BLaER1 (cell line): ENCODE measurements around the gene NR2E1.
A peak's percentile ranks its signal among the peaks of the same experiment; 100 is the strongest.

Experiments
- H3K27ac ChIP-seq: shearing (Covaris generic); formaldehyde crosslinking; 2 replicates; pipeline ENCODE4 v1.8.1; 2022
- H3K27me3 ChIP-seq: shearing (Covaris generic); formaldehyde crosslinking; 2 replicates; pipeline ENCODE4 v1.8.1; 2022
- H3K36me3 ChIP-seq: shearing (Covaris generic); formaldehyde crosslinking; 2 replicates; pipeline ENCODE4 v1.8.1; 2022
- H3K4me1 ChIP-seq: shearing (Covaris generic); formaldehyde crosslinking; 2 replicates; pipeline ENCODE4 v1.8.1; 2022
- H3K4me2 ChIP-seq: shearing (Covaris generic); formaldehyde crosslinking; 2 replicates; pipeline ENCODE4 v1.8.1; 2022
- H3K4me3 ChIP-seq: shearing (Covaris generic); formaldehyde crosslinking; 2 replicates; pipeline ENCODE4 v1.8.1; 2022
- H3K9ac ChIP-seq: shearing (Covaris generic); formaldehyde crosslinking; 2 replicates; pipeline ENCODE4 v1.8.1; 2022
- H3K9me3 ChIP-seq: shearing (Covaris generic); formaldehyde crosslinking; 2 replicates; pipeline ENCODE4 v1.8.1; 2022
- H4K20me1 ChIP-seq: shearing (Covaris generic); formaldehyde crosslinking; 2 replicates; pipeline ENCODE4 v1.8.1; 2022
- Cebpa-rat ChIP-seq: shearing (Covaris generic); IDR thresholded peaks from 2 replicates; pipeline ENCODE4 v1.8.1; 2022

Gene NR2E1

DNA sequence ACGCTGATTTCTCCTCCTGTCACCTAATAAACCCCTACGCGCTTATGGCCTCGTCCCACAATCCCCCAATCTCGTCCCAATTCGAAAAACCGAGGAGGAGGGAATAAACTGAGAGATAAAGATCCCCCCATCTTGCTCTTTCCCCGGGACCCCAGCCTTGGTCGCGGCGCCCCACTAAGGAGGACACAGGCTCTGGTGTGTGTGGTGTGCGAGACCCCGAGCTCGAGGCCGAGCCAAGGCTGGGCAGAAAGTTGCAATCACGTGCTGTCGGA lies 1.3 kb upstream of the NR2E1 start:
- Histone ChIP-seq H3K9me3 (peaks cover 45% of the 10 kb centered on the region), H3K4me2 (peak overlapping the region; percentile 15), H4K20me1 (peaks cover 99% of the 10 kb centered on the region), H3K4me3 (peak overlapping the region; percentile 32; the same call in 1 of the 2 replicates), H3K36me3 (no peaks in the 10 kb centered on the region), H3K9ac (no peak overlapping the region), H3K27ac (no peak overlapping the region), H3K27me3 (peaks cover 100% of the 10 kb centered on the region), H3K4me1 (peaks cover 10% of the 10 kb centered on the region)
- TF ChIP-seq Cebpa-rat: no peak

DNA sequence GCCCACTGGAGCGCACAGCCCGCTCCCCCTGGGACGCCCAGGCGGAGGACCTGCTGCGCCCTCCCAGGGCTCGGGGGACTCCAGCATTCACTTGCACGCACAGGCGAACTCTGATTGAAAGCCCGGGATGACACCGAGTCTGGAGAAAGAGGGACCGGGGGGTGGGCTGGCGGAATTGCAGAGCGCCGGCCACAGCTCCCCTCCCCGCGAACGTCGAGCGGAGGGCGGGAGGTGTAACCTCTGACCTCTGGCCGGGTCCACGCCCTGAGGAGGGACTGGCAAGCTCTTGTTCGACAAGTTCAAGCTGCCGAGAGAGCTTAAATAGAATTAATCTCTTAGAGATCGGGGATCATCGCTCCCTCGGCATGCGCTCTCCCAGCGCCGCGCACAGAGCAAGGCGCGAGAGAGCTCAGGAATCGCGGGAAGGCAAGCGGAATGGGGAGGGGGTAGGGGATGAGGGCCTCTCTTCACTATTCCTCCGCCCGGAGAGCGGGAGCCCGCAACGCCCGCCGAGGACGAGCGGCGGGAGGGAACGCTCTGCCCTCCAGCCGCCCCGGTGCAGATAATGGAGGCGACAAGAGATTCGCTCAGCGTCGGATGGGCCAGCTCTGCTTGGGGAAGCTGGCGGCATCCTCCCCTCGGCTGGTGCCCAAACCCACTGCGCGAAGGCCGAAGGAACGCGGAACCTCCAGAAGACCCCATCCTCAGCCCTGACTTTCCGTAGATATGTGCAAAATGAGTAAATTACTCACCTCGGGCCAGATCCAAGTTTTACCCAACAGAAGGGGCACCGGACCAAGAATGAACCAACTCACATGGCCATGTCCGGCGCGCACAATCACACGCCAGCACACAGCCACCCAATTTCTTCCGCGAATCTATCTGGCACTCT lies 761 bp upstream of the NR2E1 start:
- H3K36me3 ChIP-seq: no peaks in the 10 kb centered on the region
- H3K4me1 ChIP-seq: peaks cover 10% of the 10 kb centered on the region
- no peak overlapping the region for H3K9ac ChIP-seq
- peak overlapping the region; percentile 32; the same call in 1 of the 2 replicates for H3K4me3 ChIP-seq
- peak overlapping the region; percentile 15 for H3K4me2 ChIP-seq
- H3K9me3 ChIP-seq: peaks cover 51% of the 10 kb centered on the region
- no peak for TF ChIP-seq Cebpa-rat
- peaks cover 99% of the 10 kb centered on the region for H4K20me1 ChIP-seq
- H3K27ac ChIP-seq: no peak overlapping the region
- peaks cover 100% of the 10 kb centered on the region for H3K27me3 ChIP-seq

DNA sequence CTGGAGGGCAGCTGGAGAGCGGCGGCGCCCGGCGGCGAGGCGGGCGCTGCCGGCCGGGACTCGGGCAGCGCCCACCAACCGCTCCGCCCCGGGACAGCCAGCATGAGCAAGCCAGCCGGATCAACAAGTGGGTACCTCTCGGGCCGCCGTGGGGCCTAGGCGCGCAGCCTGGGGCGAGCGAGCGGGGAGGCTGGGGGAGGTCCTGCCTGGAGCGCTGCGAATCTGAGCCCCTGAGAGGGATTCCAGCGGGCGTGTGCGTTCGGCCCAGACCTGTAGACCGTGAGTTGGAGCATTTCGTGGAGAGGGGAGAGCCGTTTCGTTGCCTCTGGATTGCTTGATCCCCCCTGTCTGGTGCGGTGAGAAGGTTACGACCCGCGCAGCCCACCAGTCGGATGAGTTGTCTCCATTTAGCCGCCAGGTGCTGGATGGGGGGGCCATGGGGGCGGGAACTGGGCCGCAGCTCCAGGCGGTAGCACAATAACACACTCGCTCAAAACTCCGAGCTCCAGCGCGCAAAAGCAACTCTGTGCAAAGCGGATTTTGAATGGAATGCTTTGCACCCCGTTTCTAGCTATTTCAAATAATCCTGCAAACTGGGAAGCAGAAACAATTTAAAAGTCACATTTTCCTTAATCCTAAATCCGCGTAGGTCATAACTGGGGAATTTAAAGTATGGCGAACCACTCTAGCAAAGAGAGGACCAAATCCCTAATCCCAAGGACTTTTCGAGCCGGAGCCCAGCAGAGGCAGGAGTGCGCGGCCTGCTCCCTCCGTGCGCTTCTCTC lies 1.0 kb downstream of the NR2E1 start:
- H3K27ac ChIP-seq: no peak overlapping the region
- H3K27me3 ChIP-seq: peaks cover 100% of the 10 kb centered on the region
- peaks cover 10% of the 10 kb centered on the region for H3K4me1 ChIP-seq
- TF ChIP-seq Cebpa-rat: no peak
- H4K20me1 ChIP-seq: peaks cover 99% of the 10 kb centered on the region
- H3K9me3 ChIP-seq: peaks cover 55% of the 10 kb centered on the region
- no peak overlapping the region for H3K4me2 ChIP-seq
- H3K9ac ChIP-seq: no peak overlapping the region
- no peak overlapping the region for H3K4me3 ChIP-seq
- H3K36me3 ChIP-seq: no peaks in the 10 kb centered on the region

DNA sequence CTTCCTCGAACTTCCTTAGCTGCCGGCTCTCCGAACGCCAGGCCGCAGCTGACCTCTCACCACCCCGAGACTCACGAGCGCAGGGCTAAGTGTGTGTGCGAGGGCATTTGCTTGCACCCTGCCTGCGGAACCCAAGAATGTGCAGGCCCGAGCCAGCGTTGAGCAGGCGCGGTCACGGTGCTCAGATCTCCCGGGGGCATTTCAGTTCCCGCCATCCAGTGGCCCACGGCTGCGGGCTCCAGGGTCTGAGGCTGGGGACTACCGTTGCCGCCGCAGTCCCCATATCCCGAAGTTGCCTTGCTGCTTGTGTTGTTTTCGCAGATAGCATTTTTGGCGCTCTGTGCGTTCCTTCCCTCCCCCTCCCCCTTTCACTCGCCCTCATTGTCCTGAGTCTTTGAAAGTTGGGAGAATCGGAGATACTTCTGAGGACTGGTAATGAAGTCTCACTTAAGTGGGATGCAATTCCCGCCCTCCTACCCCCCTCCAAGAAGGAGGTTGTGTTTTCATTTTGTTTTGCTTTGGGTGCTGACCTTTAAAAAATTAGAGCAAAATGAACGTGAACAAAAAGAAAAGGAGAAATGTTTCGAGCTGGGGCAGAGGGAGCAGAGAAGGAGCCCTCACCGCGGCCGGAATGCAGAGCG lies 1.7 kb downstream of the NR2E1 start:
- Histone ChIP-seq H3K27me3 (peaks cover 100% of the 10 kb centered on the region), H3K9me3 (peaks cover 55% of the 10 kb centered on the region)

DNA sequence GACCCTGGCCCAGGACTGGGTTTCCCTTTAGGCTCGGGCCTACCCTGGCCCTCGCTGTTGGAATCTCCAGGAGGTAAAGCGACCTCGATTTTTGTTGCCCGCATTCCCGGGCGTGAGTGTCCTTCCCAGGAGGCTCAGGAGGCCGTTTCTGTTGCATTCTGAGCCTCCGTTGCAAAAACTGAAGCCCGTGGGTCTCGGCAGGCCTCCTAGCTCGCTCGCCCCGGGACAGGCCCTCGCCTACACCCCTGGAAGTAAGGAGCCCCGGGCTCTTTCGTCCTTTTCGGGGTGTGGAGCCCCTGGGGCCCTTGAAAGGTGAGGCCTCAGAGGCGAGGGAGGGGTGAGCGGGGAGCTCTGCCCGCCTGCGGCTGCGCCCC lies 2.3 kb downstream of the NR2E1 start:
- TF ChIP-seq Cebpa-rat: no peak
- Histone ChIP-seq H4K20me1 (peaks cover 96% of the 10 kb centered on the region), H3K27me3 (peaks cover 100% of the 10 kb centered on the region), H3K4me3 (no peak overlapping the region), H3K27ac (no peak overlapping the region), H3K4me1 (peaks cover 10% of the 10 kb centered on the region), H3K4me2 (no peak overlapping the region), H3K9ac (no peak overlapping the region), H3K9me3 (peaks cover 55% of the 10 kb centered on the region), H3K36me3 (no peaks in the 10 kb centered on the region)

More for the DNA sequence above, 1.7 kb downstream of the NR2E1 start:
- TF ChIP-seq Cebpa-rat: no peak
- no peak overlapping the region for H3K27ac ChIP-seq
- no peak overlapping the region for H3K9ac ChIP-seq
- no peak overlapping the region for H3K4me2 ChIP-seq
- H3K4me3 ChIP-seq: no peak overlapping the region
- H4K20me1 ChIP-seq: peaks cover 100% of the 10 kb centered on the region
- peaks cover 10% of the 10 kb centered on the region for H3K4me1 ChIP-seq
- no peaks in the 10 kb centered on the region for H3K36me3 ChIP-seq

DNA sequence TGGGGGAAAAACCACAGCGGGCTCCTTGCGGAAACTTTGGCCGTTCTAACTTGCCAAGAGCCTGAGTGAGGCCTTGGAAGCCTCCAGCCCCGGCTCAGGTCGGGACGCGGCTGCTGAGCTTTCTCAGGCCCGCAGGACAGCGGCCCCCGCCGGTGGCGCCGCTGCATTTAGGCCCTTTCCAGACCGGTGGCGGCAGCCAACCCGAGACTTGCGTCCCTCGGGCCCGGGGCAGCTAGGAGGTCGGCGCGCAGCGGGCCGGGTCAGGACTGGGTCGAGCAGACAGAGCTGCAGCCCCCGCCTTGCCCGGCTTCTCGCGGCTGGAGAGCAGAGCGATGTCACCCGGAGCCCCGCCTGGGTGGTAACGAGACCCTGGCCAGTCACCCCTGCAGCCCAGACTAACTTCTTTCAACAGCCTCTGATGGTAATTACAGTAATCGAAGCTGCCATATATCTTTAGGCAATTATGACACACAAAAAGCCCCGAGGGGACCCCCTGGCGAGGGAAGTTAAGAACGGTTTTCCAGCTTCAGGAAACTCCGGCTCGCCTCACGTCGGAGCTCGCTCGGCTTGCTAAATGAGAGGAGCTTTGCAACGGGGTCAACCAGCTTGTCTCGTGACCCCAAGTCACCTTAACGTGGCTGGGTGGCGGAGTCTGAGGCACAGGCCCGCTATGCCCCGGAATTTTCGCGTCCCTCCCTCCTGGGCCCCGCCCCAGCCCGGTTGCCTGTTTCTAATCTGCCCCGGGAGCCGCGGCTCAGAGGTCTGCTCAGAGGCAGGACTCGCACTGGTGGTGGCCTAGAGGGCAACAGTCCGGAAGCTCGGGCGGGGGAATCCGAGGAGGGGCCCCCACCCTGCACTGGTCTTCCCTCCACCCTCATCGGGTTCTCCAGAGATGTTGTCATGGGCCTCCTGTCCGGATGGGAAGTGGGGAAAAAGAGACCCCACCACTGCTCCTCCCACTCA lies 3.0 kb downstream of the NR2E1 start:
- Histone ChIP-seq H3K4me1 (peaks cover 10% of the 10 kb centered on the region), H3K4me2 (no peak overlapping the region), H3K27me3 (peaks cover 100% of the 10 kb centered on the region), H3K4me3 (no peak overlapping the region), H4K20me1 (peaks cover 89% of the 10 kb centered on the region), H3K36me3 (no peaks in the 10 kb centered on the region), H3K9me3 (peaks cover 55% of the 10 kb centered on the region), H3K9ac (no peak overlapping the region), H3K27ac (no peak overlapping the region)
- no peak for TF ChIP-seq Cebpa-rat

DNA sequence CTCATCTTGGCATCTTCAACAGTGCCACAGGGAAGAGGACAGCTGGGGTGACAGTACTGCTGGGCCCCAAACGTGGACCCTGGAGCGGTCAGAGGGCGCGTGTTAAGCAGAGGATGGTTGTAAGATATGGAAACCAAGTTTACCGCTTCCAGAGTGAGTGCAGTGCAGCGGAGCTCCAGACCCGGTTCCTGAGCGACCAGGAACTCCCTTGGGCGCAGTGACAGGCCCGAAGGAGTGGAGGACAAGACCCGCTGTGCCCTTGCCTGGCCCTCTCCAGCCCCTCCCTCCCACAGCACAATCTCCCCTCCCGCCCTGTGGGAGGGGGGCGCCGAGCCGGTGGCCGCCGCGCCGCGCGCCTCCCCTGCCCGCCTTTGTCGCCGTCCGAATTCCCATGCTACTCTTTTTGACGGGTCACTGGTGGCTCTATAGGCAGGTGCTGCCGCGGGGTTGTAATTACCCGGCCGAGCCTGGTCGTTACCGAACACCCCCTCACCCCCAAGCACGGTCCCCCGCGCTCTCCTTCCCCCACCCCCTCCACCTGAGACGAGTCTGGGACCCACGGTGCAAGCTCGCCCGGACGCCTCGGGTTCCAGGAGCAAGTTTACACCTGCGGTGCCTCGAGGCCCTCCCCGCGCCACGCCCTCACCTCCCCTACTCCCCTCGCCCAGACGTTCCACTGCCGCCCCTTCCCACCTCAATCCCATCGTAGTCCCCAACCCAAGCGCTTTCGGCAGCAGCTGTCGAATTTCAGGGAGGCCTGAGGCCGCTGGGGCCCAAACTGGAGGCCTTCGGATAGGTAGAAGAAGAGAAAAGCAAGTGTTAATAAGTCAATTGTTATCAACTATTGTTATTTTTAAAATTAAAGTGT lies 3.9 kb downstream of the NR2E1 start:
- no peak overlapping the region for H3K4me3 ChIP-seq
- TF ChIP-seq Cebpa-rat: no peak
- no peak overlapping the region for H3K27ac ChIP-seq
- no peaks in the 10 kb centered on the region for H3K36me3 ChIP-seq
- no peak overlapping the region for H3K4me2 ChIP-seq
- peaks cover 80% of the 10 kb centered on the region for H4K20me1 ChIP-seq
- peaks cover 56% of the 10 kb centered on the region for H3K9me3 ChIP-seq
- H3K27me3 ChIP-seq: peaks cover 100% of the 10 kb centered on the region
- H3K9ac ChIP-seq: no peak overlapping the region
- H3K4me1 ChIP-seq: peaks cover 7% of the 10 kb centered on the region
